H1 (cell line): ENCODE data around the gene CHRNA3. TPM values are rescaled to one million over a fixed set of nuclear protein-coding genes. Genes with fewer than 3 reads are reported as not detected.

Source experiments
- E2F6 ChIP-seq: IDR thresholded peaks from 2 replicates; pipeline ENCODE4 v1.6.1; 2012; ENCODE audit warnings: inconsistent platforms
- polyA plus RNA-seq, 7 experiments: library from polyadenylated mRNA; depleted of rRNA in 3 of 7; stranded (reverse) in 5 of 7; unstranded in 2 of 7; fragments of >200 nt in 5 of 7; fragments of 200-250 nt in 2 of 7; gene quantifications; 1 replicate in 5 of 7; 2 replicates in 1 of 7; 4 replicates in 1 of 7; pipeline versions ENCODE4 v1.2.1 to v1.2.3, GENCODE V29; 2011 to 2013; ENCODE audit warnings: missing spikeins in 2 of 7, mixed read lengths in 2 of 7
- total RNA-seq: library from RNA; stranded (reverse); fragmentation: NEBNext Ultra II Directional; extraction: Animal tissue kit (Norgen Biotek cat#: 25700); gene quantifications from 2 replicates; pipeline ENCODE4 v1.2.1, GENCODE V29; 2021
- TF ChIP-seq, protein P1 (sequence below), 3 experiments: IDR thresholded peaks; 1 replicate in 2 of 3; 2 replicates in 1 of 3; pipeline versions ENCODE4 v1.5.1 to v1.6.1; 2011; ENCODE audit warnings: low read length in 3 of 3, mild to moderate bottlenecking in 3 of 3, inconsistent platforms in 2 of 3, low read depth in 1 of 3, moderate library complexity in 1 of 3; ENCODE audit not compliant: insufficient read depth in 1 of 3; ENCODE audit errors: control extremely low read depth in 1 of 3

CHRNA3 gene
- total and polyA plus RNA-seq, 2 of the 8 experiments (the other 6 are each of a cell fraction or from before 2014, with no cell fraction given), result 2.1 to 4.7 TPM

DNA sequence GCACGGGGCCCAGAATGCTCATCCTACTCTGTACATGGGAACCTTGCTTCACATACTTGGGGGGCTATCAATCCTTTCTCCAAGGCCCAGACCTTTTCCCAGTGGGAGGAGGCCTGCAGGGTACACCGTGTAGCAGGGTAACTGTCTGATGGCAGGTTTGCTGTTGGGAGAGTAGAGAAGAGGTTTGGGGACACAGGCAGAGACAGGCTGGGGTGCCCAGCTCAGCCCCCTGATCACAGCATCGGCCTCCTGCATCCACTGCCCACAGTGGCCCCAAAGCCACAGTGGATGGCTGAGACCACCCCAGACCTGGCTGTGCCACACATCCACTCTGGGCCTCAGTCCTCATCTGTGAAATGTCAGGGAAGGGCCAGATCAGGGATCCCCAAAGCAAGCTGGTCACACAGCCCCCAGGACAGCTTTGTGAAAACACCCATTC lies 5.6 kb downstream of the CHRNA3 start (continued):
- TF ChIP-seq, protein P1, sequence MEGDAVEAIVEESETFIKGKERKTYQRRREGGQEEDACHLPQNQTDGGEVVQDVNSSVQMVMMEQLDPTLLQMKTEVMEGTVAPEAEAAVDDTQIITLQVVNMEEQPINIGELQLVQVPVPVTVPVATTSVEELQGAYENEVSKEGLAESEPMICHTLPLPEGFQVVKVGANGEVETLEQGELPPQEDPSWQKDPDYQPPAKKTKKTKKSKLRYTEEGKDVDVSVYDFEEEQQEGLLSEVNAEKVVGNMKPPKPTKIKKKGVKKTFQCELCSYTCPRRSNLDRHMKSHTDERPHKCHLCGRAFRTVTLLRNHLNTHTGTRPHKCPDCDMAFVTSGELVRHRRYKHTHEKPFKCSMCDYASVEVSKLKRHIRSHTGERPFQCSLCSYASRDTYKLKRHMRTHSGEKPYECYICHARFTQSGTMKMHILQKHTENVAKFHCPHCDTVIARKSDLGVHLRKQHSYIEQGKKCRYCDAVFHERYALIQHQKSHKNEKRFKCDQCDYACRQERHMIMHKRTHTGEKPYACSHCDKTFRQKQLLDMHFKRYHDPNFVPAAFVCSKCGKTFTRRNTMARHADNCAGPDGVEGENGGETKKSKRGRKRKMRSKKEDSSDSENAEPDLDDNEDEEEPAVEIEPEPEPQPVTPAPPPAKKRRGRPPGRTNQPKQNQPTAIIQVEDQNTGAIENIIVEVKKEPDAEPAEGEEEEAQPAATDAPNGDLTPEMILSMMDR (IDR thresholded peaks at IDR 0.05; ENCODE audit: control extremely low read depth in 1 of 3, insufficient read depth in 1 of 3, low read depth in 1 of 3, low read length in 3 of 3), result no peak
- TF ChIP-seq E2F6, result no peak
- TF ChIP-seq, all 59 proteins: peak for 0
